GM19397 (cell line): ENCODE results near the gene RPRD1A.
"Not testable (repeated sequence)": the region's sequence is repeated elsewhere in the genome, so short reads cannot be mapped to it uniquely, and the experiment has no call there.

Source experiments
- ATAC-seq: cut with Tn5 transposase; IDR thresholded peaks from one replicate; pipeline ENCODE4 v1.9.1; 2021; ENCODE audit warnings: mild to moderate bottlenecking, moderate library complexity; ENCODE audit not compliant: unreplicated experiment

RPRD1A gene

DNA sequence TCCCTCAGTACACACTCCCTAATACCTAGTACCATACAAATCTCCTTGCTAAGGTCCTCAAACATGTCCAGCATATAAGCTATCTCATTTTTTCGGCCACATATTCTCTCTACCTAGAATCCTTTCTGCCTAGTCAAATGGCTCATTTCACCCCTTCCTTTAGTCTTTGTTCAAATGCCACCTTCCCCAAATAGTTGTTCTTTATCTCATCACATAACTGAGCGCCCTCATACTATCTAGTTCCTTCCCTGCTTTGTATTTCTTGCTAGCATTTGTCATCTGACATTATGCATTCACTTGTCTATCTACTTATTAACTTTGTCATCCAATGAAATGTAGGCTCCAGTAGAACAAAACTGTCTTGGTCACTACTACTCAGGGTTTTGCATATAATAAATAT lies 35.5 kb downstream of the RPRD1A start:
- no peak for ATAC-seq

DNA sequence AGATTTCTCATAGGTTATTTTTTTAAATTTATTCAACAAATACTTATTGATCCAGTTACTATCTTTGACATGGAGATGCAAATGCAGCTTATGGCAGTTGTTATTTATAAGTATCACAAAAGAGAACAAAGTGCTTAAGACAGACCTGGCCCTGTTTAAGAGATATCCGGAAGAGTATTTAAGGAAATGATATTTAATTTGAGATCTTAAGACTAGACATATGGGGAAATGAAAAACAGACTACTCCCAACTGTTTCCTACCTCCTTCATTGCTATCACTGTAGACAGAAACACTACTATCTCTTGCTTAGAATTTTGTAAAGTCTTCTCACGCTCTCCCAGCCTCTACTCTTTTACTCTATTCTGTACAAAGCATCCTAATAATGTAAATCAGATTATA lies 36.0 kb downstream of the RPRD1A start:
- ATAC-seq = no peak

DNA sequence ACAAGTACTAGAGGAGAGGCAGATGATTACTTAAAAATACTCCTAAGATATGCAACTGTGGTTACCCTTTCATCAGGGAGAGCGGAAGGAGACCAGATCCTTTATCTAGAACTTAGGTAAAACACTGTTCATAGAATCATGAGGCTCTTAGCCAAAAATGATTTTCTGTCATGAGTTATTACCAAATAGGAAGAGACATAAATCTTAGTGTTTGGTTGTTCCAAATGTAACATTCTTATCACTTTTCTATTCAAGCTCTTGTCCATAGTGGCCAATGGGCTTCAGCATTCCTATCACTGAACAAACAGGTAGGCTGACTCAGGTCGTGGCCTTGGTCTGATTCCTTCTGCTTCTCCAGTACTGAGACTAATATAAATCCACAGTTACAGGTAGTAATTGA lies 38.5 kb downstream of the RPRD1A start:
- no peak for ATAC-seq

DNA sequence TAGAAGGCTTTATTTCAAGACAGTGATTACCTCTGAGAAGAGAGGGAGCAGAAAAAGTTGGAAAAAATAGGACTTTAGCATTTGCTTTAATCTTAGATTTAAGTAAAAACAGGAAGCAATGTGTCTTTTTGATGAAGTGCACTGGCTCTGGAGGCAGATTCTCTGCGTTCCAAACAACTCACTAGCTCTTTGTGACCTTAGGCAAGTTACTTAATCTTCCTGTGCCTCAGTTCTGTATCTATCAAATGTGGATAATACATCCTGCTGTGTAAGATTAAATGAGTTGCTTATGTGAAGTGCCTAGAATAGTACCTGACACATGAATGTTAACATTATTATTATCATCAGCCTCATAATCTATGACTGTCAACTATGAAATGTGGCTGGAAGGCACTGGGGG lies 42.3 kb downstream of the RPRD1A start:
- no peak for ATAC-seq

DNA sequence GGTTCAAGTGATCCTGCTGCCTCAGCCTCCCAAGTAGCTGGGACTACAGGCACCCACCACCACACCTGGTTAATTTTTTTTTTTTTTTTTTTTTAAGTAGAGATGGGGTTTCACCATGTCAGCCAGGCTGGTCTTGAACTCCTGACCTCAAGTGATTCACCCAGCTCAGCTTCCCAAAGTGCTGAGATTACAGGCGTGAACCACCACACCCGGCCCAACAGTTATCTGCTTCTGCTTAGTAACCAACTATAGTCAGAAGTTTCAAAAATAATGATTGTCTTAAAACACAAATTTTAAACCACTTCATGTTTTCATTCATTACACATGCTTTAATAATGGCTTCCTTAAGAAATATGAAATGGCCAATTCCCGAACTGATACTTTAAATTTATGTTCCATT lies 43.1 kb downstream of the RPRD1A start:
- not testable (repeated sequence) for ATAC-seq

DNA sequence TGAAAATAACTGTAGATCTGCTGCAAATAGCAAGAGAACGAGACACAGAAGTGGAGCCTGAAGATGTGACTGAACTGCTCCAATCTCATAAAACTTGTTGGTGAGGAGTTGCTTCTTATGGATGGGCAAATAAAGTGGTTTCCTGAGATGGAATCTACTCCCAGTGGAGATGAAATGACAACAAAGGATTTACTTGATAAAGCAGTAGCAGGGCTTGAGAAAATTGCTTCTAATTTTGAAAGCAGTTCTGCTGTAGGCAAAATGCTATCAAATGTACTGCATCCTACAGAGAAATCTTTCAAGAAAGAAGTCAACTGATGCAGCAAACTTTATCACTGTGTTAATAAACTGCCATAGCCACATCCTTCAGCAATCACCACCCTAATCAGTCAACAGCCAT lies 44.0 kb downstream of the RPRD1A start:
- ATAC-seq = no peak

DNA sequence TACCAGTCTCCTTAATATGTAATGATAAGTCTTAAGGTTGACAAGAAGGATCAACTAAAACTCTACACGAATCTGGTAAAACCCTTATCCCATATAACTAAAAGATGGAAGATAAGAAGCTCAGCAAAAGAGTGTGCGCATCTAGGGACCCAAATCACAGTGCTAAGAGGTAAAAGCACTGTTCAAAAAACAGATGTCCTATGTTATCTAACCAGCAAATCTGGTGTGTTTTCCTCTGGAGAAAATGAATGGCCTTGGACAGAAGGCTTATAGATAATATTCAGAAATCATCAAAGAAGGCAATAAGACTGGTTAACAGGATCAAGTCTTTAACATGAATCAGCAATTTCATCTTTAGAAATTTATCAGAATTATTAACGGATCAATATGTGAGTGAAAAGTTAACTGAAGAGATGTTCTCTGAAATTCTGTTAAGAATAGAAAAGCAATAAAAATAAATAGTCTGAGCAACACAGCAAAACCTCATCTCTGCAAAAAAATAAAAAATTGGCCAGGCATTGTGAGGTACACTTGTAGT lies 47.1 kb downstream of the RPRD1A start:
- ATAC-seq = no peak

DNA sequence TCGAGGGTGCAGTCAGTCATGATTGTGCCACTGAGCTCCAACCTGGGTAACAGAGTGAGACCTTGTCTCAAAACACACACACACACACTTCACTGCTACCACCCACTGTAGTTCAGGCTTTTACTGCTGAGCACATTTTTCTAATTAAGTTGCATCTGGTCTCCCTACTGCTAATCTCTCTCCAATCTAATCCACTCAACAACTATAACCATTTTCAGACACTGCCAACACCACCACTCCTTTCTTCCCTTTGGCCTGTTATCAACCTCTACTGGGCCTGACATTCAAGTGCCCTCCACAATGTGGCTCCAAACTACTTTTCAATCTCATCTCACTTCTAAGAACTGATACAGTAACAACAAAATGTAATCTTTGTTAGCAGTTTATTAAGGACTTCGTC lies 50.1 kb downstream of the RPRD1A start:
- no peak for ATAC-seq

DNA sequence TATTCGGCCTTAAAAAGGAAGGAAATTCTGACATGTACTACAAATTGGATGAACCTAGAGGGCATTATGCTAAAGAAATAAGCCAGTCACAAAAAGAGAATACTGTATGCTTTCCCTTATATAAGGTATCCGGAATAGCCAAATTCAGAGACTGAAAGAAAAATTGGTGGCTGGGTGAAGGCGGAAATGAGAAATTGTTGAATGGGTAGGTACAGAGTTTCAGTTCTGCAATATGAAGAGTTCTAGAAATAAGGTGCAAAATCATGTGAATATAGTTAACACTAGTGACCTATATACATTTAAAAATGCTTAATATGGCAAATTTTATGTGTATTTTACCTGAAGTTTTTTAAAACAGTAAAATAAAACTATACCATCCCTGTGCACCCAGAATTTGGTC lies 51.7 kb downstream of the RPRD1A start:
- ATAC-seq = peak; percentile 93

DNA sequence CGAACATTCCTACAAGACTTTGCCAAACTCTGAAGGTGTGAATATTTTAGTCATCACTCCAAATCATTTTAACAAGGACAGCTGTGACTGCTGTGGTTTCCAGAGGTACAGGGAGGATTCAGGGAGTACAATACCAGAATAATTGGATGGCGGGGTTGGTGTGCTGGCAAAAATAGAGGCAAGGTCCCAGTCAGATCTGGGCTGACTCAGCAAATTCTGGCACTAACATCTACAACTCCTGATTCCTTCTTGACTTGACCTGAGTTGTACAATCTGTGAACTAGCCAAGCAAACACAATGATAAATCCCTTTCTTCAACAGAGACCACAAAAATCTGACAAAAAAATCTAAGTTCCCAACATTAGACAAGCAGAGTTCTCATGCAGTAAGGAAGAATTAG lies 54.5 kb downstream of the RPRD1A start:
- no peak for ATAC-seq

DNA sequence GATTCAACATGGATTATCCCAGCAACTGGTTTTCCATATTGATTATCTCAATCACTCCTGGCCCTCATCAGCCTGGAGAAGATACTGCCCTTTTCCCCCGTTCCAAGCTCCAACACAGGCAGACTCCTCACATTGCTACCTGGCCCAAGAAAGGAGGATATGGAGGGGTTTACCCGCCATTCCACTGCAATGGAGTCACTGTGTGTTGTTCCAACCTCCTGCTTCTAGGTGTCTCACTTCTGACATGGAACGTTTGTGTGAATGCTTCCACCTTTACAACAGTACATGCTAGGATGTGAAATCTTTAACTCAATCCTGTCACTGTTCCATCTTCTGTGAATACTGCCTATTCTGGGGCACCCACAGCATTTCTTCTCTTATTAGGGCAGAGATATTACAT lies 58.1 kb downstream of the RPRD1A start:
- no peak for ATAC-seq

DNA sequence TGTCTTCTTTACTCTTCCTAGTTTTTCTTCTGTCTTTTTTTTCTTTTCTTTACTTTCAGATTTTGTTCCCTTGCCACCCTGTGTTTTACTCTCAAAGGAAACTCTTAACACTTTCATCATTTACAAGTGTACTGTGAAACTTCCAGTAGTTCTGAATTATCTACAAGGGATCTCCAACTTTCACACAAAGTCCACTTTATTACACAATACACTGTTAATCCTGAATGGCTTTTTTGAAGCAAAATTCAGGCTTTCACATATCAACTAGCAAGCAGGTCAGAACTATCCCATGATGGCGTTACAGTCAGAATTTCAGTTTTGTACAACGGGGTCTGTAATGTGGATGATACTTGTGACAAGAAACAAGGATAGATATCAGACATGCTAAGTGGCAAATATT lies 60.4 kb downstream of the RPRD1A start:
- ATAC-seq = no peak

DNA sequence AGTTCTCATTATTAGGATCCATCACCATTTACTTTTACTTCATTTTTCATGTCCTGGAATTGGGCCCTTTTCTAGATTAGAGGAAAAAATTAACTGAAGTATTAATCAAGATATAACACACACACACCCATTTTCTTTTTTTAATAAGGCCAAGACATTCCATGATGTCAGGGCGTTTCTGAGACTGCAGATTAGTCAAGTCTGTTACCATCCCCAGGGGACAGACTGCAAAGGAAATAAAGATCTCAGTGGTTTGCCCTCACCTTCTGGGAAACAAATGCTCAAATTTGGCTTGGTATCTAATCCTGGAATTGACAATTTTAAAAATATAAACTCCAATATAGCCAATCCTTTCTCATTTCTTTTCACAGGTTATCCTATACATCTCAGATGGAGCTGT lies 67.4 kb downstream of the RPRD1A start:
- no peak for ATAC-seq

DNA sequence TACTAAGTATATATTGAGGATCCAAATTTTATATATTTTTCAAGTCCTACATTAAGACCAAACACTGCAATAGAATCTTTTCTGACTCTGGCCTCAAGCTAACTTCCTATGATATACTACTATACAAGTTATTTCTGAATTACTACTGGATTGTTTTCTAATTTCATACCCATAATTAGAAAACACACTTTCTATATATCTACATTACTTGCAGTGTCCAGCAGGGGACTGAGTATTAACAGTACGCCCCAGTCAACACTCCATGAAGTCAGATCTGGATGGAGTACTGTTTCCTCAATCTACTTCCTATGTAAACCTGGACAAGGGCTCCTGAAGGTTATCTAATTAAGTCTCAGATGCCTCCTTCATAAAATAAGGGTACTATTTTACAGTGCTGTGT lies 68.4 kb downstream of the RPRD1A start:
- no peak for ATAC-seq

DNA sequence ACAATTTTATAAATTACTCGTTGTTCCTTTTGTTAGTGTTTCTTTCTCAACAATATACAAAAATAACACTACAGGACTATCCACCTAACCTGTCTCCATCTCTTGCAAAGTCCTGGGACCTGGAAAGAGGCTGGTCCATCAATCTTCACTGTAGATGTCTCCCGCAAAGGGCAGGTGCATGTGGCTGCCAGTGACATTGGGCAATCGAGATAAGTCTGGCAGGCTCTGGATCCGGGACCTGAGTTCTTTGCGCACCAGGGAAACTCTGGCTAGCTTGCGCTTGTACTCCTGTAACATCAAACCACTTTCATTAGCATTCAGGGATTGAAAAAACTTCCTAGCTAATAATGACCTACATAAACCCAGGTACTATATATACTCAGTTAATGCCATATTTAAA lies 74.3 kb downstream of the RPRD1A start:
- no peak for ATAC-seq

DNA sequence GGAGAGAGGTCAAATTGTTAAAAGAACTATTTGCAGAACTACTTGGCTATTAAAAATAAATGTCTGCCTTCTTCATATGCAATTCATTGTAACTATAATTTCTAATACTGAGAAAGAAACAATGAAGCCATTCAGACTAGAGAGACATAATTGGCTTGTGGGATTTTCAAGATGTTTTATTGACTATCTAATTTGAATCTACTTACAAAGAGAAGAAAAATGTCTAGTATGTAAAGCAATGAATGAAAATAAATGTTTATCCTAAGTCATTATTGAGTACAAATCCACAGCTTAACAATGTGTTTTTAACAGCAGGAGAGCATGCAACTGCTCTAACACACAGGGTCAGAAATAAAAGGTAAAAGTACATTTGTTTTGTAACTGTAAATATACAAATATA lies 75.7 kb downstream of the RPRD1A start:
- ATAC-seq = no peak

DNA sequence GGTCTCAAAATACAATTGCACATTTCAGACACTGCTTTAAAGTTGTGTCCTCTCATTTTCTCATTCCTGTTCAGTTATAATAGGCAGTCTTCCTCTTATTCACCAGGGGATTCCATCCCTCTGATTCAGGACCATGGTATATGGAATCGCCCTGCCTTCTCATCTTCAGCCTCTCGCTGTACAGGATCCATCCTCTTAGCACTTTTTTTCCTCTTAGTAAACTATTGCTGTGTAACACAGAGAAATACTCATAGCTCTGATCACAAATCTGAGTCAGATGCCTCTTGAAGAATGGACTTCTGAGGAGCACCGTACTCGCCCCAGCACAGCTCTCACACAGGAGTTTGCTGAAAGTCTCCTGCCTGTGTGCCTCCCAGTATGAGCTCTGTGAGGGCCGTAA lies 83.5 kb downstream of the RPRD1A start:
- ATAC-seq = no peak

DNA sequence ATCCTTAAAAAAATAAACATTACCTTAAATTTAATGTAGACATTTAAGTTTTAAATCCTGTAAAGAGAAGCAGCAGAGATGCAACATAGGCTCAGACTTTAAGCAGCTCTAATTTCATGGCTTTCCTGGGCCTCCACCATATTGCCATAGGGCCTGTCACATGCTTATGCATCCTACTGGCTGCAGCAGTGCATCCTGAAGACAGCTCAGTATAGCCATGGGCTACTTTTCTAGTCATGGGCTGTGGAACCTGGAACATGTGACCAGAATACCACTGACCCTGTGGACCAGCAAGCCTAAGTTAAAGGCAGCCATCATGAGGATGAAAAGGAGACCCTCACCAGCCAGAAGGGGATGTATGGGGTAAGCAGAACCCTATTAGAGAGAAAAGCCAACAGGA lies 84.2 kb downstream of the RPRD1A start:
- no peak for ATAC-seq

DNA sequence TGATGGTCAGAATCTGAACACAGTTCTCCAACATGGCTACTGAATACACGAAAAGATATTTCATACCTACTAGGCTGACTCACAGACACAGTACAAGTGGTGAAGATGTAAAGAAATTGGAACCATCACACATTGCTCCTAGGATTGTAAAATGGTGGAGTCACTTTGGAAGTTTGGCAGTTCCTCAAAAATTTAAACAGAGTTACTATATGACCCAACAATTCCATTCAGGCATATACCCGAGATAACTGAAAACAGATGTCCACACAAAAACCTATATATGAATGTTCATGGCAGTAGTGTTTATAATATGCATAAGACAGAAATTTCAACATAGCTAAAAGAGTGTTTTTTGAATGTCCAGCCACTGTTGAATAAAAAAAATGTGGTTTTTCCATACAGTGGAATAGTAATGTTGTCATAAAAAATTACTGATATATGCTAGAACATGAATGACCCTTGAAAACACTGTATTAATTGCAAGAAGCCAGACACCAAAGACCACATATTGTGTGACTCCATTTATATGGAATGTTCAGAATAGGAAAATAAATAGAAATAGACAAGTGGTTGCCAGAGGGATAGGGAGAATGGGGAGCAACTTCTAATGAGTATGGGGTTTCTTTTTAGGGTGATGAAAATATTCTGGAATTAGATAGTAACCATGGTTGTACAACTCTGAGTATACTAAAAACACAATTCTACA lies 84.8 kb downstream of the RPRD1A start:
- no peak for ATAC-seq

DNA sequence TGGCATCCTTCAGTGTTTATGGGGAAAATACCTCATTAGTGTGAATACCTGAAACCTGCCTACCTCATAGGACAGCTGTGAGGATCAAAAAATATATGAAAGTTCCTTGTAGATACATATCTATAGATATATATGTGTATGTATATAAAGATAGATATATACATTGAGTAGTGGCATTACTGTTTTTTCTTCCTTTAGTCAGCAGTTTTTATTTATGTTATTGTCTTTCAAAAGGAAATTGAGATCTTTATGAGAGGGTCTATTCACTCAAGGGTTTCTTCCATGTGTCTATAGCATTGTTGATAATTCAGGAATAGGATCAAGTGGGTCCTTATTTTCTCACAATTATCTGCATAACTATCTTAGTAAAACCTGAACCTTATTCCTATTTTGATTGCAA lies 88.2 kb downstream of the RPRD1A start:
- ATAC-seq = no peak

DNA sequence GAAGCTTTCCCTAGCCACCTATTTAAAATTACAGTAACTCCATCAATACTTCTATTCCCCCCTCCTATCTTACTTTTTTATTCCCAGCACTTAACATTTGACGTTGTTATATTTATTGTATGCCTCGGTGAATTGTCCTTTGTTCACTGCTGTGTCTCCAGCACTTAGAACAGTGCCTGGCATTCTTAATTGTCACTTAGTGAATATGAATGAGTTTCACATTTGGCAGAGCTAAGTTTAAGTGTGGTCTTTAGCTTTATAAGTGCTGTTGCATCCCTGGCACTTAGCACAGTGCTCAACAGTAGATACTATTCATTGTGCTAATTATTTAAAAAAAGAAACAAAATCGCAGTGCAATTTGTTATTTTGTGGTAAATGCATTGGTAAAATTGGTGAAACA lies 93.2 kb downstream of the RPRD1A start:
- no peak for ATAC-seq

DNA sequence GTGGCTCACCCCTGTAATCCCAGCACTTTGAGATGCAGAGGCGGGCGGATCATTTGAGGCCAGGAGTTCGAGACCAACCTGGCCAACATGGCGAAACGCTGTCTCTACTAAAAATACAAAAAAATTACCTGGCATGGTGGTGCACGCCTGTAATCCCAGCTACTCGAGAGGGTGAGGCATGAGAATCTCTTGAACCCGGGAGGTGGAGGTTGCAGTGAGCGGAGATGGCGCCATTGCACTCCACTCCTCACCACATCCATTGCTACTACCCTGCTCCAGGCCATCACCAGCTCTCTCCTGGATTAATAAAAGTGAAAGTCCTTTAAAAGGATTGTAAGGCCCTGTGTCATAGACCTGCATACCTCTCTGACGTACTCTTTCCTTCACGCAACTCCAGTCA lies 93.7 kb downstream of the RPRD1A start:
- no peak for ATAC-seq
